Measurements from ENCODE around the gene LUZP2. TPM values are rescaled to one million over a fixed set of nuclear protein-coding genes. Genes with fewer than 3 reads are reported as not detected.

LUZP2 gene
- total and polyA plus RNA-seq, 2 of the 8 experiments (the other 6 are each of a cell fraction or from before 2014, with no cell fraction given): 0.79 to 1.5 TPM

GRCh38 chr11:24478718-24479117, 18.1 kb upstream of the LUZP2 start (continued):
- TF ChIP-seq JUN (IDR thresholded peaks at IDR 0.05; ENCODE audit: low read depth, low read length) (no peak), YY1 (IDR thresholded peaks at IDR 0.05; ENCODE audit: low read depth, low read length) (no peak), SP2 (IDR thresholded peaks at IDR 0.05; ENCODE audit: low read length) (no peak), TAF1 (IDR thresholded peaks at IDR 0.05; ENCODE audit: low read depth, low read length) (no peak), EP300 (IDR thresholded peaks at IDR 0.05; ENCODE audit: borderline replicate concordance in 1 of 2, low read depth in 2 of 2, low read length in 2 of 2) (no peak)

Data from H1 (cell line).